Muscle layer of colon (tissue), 2 donors: ENCODE data around the gene RIT2.
"Not testable (repeated sequence)": the region's sequence is repeated elsewhere in the genome, so short reads cannot be mapped to it uniquely, and the experiment has no call there.

Experiments
- H3K27ac ChIP-seq: one replicate; pipeline ENCODE4 v1.7.0; 2013; ENCODE audit warnings: low read depth, mild to moderate bottlenecking, low read length, moderate library complexity
- H3K27me3 ChIP-seq, 2 donors: one replicate each; pipeline ENCODE4 v1.7.0; 2013; ENCODE audit warnings: low read length in 2 of 2, mild to moderate bottlenecking in 2 of 2; ENCODE audit not compliant: insufficient read depth in 2 of 2, control insufficient read depth in 1 of 2
- H3K36me3 ChIP-seq: one replicate; pipeline ENCODE4 v1.7.0; 2013; ENCODE audit warnings: mild to moderate bottlenecking, low read length; ENCODE audit not compliant: insufficient read depth
- H3K4me1 ChIP-seq: one replicate; pipeline ENCODE4 v1.7.0; 2013; ENCODE audit warnings: mild to moderate bottlenecking, low read length; ENCODE audit not compliant: insufficient read depth
- H3K4me3 ChIP-seq, 2 donors: one replicate each; pipeline ENCODE4 v1.7.0; 2013; ENCODE audit warnings: low read length in 2 of 2, low read depth in 1 of 2, mild to moderate bottlenecking in 1 of 2, moderate library complexity in 1 of 2
- H3K9ac ChIP-seq: one replicate; pipeline ENCODE4 v1.7.0; 2013; ENCODE audit warnings: low read length
- H3K9me3 ChIP-seq: one replicate; pipeline ENCODE4 v1.7.0; 2013; ENCODE audit warnings: mild to moderate bottlenecking, low read length
- donor health status: abdominal sarcoma.
- donor health status: Adenocarcinoma of cecum.

RIT2 gene

DNA sequence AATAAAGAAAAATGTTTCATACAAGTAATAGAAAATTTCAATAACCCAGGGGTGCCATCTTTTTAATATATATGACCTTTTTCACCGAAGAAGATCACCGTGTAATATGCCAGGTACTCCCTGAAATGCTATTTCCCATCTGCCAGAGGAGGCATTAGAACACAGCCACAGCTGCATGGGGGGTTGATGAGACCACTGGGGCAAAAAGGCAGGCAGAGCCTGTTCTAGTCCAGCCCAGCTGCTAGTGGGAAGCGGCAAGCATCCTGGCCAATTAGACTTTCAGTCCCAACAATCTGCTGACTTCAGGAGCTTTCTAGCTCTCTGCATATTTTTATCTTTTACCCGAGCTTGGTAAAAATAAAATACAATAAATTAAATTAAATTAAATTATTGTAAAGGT, 362.6 kb downstream of the RIT2 start:
- H3K27ac ChIP-seq, result no peak overlapping the region

DNA sequence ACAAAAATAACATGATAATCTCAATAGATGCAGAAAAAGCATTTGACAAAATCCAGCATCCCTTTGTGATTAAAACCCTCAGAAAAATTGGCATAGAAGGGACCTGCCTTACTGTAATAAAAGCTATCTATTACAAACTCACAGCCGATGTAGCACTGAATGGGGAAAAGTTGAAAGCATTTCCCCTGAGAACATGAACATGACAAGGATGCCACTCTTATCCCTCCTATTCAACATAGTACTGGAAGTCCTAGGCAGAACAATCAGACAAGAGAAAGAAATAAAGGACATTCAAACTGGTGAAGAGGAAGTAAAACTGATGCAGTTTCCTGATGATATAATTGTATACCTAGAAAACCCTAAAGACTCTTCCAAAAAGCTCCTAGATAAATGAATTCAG, 368.7 kb downstream of the RIT2 start:
- no peaks in the 10 kb centered on the region for H3K9me3 ChIP-seq
- H3K27me3 ChIP-seq, result no peaks in the 10 kb centered on the region
- H3K4me1 ChIP-seq, result no peaks in the 10 kb centered on the region
- no peaks in the 10 kb centered on the region for H3K36me3 ChIP-seq
- no peak overlapping the region for H3K27ac ChIP-seq
- H3K4me3 ChIP-seq, result no peak overlapping the region
- no peak overlapping the region for H3K9ac ChIP-seq

More for the DNA sequence above, 362.6 kb downstream of the RIT2 start:
- H3K9me3 ChIP-seq, result no peaks in the 10 kb centered on the region
- H3K9ac ChIP-seq, result no peak overlapping the region
- no peaks in the 10 kb centered on the region for H3K27me3 ChIP-seq
- no peaks in the 10 kb centered on the region for H3K4me1 ChIP-seq
- no peaks in the 10 kb centered on the region for H3K36me3 ChIP-seq
- H3K4me3 ChIP-seq, result no peak overlapping the region

DNA sequence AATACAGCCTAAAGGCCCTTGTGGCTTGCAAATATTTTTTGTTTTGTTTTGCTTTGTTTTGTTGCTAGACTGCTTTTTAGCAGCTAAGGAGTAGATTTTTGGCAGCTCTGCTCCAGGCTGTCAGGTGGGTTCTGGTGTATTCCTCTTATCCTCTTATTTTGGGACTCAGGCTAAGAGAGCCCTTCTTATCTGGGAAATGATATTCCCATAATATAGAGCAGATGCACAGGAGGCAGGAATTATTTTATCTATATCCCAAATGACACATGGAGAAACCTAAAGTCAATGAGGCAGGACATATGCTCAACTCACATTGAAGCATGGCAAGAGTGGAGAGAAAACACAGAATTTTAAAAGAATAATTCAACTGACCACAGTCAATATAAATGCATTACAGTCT, 369.6 kb downstream of the RIT2 start:
- H3K4me3 ChIP-seq, result no peak overlapping the region
- H3K27ac ChIP-seq, result no peak overlapping the region
- H3K36me3 ChIP-seq, result no peaks in the 10 kb centered on the region
- H3K9ac ChIP-seq, result no peak overlapping the region
- H3K4me1 ChIP-seq, result no peaks in the 10 kb centered on the region
- H3K9me3 ChIP-seq, result no peaks in the 10 kb centered on the region
- no peaks in the 10 kb centered on the region for H3K27me3 ChIP-seq

DNA sequence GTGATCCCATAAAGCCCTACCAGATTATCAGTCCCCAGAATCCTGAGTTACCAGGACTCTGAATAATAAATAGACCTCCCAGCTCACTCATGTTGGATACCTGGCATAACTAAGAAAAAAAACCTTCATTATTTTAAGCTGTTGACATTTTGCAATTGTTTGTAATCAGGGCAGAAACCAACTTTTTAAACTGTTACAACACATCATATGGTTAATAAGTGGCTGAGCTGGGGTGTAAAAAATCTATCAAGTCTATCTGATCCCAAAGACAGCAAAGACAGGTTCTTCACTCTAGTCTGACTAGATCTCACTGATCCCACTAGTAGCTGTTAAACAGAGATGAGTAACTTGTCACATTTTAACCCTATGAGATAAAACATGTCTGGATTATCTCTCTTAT, 370.3 kb downstream of the RIT2 start:
- Histone ChIP-seq H3K36me3 (no peaks in the 10 kb centered on the region), H3K9me3 (no peaks in the 10 kb centered on the region), H3K9ac (no peak overlapping the region), H3K27ac (no peak overlapping the region), H3K4me3 (no peak overlapping the region), H3K4me1 (no peaks in the 10 kb centered on the region), H3K27me3 (no peaks in the 10 kb centered on the region)

DNA sequence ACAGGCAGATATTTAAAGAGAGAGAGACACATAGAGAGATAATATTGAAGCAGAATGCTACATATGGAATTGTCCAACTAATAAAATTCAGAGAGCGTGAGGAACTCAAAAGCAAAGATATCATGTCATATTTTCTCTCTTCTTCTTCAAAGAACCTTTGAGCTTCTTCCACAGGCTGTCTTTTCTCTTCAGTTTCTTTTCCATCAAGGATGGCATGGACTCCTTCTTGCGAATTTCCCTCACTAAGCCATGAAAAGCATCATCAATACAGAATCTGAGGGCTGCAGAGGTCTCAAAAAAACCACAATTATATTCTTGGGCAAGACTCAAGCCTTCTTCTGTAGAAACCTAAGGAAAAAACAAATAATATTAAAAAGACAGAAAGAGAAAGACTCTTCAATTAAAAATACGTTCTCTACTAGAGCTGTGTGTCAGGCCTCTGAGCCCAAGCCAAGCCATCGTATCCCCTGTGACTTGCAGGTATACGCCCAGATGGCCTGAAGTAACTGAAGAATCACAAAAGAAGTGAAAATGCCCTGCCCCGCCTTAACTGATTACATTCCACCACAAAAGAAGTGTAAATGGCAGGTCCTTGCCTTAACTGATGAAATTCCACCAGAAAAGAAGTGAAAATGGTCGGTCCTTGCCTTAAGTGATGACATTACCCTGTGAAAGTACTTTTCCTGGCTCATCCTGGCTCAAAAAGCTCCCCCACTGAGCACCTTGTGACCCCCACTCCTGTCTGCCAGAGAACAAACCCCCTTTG, 371.9 kb downstream of the RIT2 start:
- no peak overlapping the region for H3K4me3 ChIP-seq
- no peaks in the 10 kb centered on the region for H3K27me3 ChIP-seq
- H3K36me3 ChIP-seq, result no peaks in the 10 kb centered on the region
- H3K4me1 ChIP-seq, result no peaks in the 10 kb centered on the region
- H3K27ac ChIP-seq, result no peak overlapping the region
- no peaks in the 10 kb centered on the region for H3K9me3 ChIP-seq
- H3K9ac ChIP-seq, result no peak overlapping the region

DNA sequence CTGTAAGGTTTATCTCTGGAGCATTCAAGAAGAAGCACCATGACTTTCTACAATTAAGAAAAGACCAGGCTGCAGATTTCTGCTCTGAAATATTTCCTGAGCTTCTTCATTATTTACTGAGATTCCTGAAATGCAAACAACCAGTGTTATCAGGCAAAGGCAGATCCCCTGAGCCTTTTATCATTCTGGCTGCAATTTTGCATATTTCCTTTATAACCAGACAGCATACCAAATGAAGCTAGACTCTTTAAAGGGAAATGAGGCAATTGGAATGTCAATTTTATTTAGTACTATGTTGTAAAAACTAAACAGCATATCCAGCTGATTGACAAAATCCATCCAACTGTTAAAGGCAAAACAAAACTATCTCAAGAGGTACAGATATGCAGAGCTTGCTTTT, 372.5 kb downstream of the RIT2 start:
- Histone ChIP-seq H3K36me3 (no peaks in the 10 kb centered on the region), H3K27ac (no peak overlapping the region), H3K9me3 (no peaks in the 10 kb centered on the region), H3K4me3 (no peak overlapping the region), H3K4me1 (no peaks in the 10 kb centered on the region), H3K9ac (no peak overlapping the region), H3K27me3 (no peaks in the 10 kb centered on the region)

DNA sequence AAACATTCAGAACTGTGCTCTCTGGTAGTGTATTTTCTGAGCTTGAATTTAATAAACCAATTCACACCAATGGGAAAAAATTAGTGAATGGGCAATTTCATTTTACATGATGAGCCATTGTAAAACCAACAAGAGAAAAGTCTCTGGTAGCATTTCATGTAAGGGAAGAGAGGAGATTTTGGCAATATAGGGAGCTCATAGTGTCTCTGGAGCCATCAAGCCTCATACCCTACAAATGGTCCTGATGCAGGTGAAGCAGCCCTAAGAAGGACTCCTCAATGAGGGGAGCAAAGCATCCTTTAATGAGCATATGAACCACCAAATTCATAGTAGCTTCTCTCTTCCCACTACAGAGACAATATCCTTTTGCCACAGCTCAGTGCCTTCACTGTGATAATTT, 373.0 kb downstream of the RIT2 start:
- no peaks in the 10 kb centered on the region for H3K9me3 ChIP-seq
- H3K36me3 ChIP-seq, result no peaks in the 10 kb centered on the region
- no peaks in the 10 kb centered on the region for H3K27me3 ChIP-seq
- H3K27ac ChIP-seq, result no peak overlapping the region
- no peak overlapping the region for H3K4me3 ChIP-seq
- no peaks in the 10 kb centered on the region for H3K4me1 ChIP-seq
- H3K9ac ChIP-seq, result no peak overlapping the region

DNA sequence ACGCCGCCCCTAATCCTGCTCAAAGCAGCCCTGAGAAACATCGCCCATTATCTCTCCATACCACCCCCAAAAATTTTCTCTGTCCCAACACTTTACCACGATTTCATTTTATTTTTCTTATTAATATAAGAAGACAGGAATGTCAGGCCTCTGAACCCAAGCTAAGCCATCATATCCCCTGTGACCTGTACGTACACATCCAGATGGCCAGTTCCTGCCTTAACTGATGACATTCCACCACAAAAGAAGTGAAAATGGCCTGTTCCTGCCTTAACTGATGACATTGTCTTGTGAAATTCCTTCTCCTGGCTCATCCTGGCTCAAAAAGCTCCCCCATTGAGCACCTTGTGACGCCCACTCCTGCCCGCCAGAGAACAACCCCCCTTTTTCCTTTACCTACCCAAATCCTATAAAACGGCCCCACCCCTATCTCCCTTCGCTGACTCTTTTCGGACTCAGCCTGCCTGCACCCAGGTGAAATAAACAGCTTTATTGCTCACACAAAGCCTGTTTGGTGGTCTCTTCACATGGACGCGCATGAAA, 373.6 kb downstream of the RIT2 start:
- H3K4me3 ChIP-seq, H3K36me3 ChIP-seq, H3K9me3 ChIP-seq, H3K27me3 ChIP-seq, H3K4me1 ChIP-seq, H3K27ac ChIP-seq, H3K9ac ChIP-seq: not testable (repeated sequence)

DNA sequence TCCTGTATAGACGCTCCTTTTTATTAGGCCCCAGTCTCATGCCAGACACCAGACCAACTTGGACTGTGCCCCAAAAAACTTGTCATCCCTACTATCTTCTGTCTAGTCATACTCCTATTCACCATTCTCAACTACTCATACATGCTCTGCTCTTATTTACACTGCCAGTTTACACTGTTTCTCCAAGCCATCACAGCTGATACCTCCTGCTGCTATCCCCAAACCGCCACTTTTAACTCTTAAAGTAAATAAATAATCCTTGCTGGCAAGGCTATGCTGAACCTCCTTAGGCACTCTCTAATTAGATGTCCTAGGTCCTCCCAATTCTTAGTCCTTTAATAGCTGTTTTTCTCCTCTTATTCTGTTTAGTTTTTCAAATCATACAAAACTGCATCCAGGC, 374.2 kb downstream of the RIT2 start:
- H3K4me3 ChIP-seq, H3K36me3 ChIP-seq, H3K9me3 ChIP-seq, H3K27me3 ChIP-seq, H3K4me1 ChIP-seq, H3K27ac ChIP-seq, H3K9ac ChIP-seq: not testable (repeated sequence)

DNA sequence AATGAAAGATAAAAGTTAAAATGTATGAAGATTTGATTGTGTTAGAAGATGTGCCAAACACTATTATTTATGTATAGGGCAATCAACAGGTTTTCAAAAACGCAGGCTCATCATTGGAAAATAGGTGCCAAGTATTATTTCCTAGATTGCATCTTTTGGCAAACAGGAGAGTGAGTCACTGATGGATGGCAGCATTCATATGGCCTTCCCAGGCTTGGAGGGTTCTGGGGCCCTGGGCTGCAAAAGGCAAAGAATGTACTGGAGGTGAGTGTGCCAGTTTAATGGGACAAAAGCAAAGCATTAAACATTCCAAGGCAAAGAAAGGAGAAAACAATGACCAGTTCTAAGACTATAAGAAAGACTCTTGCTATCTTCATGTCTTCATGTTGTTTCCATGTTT, 379.4 kb downstream of the RIT2 start:
- H3K36me3 ChIP-seq, result no peaks in the 10 kb centered on the region
- H3K9ac ChIP-seq, result no peak overlapping the region
- H3K9me3 ChIP-seq, result no peaks in the 10 kb centered on the region
- H3K27ac ChIP-seq, result no peak overlapping the region
- H3K27me3 ChIP-seq, result no peaks in the 10 kb centered on the region
- no peak overlapping the region for H3K4me3 ChIP-seq
- H3K4me1 ChIP-seq, result no peaks in the 10 kb centered on the region

DNA sequence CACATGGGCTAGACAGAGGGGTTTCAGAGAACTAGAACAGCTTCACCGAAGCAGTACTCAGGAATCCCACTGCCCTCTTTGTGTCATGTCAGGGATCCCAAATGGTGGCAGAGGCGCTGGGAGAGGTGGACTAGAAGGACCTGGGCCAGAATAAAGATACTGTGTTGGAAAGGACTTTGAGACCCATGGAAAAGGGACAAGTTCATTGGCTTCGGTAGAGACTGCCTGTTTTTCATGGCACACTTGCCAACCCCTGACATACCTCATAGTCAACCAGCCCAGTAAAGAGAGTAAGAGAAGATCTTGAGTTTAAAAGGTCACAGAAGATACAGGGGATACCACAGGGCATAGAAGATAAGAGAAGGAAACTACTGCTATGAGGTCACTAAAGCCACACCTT, 381.0 kb downstream of the RIT2 start:
- H3K27me3 ChIP-seq, result no peaks in the 10 kb centered on the region
- H3K4me3 ChIP-seq, result no peak overlapping the region
- H3K4me1 ChIP-seq, result no peaks in the 10 kb centered on the region
- no peak overlapping the region for H3K27ac ChIP-seq
- H3K9me3 ChIP-seq, result no peaks in the 10 kb centered on the region
- no peak overlapping the region for H3K9ac ChIP-seq
- no peaks in the 10 kb centered on the region for H3K36me3 ChIP-seq

DNA sequence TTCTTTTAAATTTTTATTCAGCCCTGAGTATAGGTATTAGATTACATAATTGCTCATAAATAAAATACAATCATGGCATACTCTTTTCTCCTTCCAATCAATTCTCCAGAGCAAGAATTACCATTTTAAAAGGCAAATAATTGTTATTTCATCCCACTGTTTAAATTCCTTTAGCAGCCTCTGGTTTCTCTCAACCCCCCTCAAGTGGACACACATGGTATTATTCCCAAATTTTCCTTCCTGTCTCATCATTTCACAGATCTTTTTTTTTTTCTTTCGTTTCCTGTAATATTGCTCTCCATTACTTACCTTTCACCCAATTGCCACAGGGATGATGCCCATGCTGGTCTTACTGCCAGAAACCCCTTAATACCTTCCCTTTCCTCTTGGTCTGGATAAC, 385.2 kb downstream of the RIT2 start:
- H3K4me1 ChIP-seq, result no peaks in the 10 kb centered on the region

More for the DNA sequence above, 385.2 kb downstream of the RIT2 start:
- H3K9ac ChIP-seq, result no peak overlapping the region
- no peaks in the 10 kb centered on the region for H3K36me3 ChIP-seq
- no peaks in the 10 kb centered on the region for H3K9me3 ChIP-seq
- H3K27ac ChIP-seq, result no peak overlapping the region
- H3K4me3 ChIP-seq, result no peak overlapping the region
- no peaks in the 10 kb centered on the region for H3K27me3 ChIP-seq
